ENCODE measurements around the gene CAMTA1. TPM values are rescaled to one million over a fixed set of nuclear protein-coding genes. Genes with fewer than 3 reads are reported as not detected.

CAMTA1 gene
- polyA plus RNA-seq, 1 donor (not counting 4 experiments of a cell fraction or from before 2014, with no cell fraction given), result 51.4 TPM

- H3K9ac ChIP-seq (ENCODE audit: control insufficient read depth, extremely low read depth, insufficient read depth, low read length), result no peak overlapping the region
- DNase-seq (ENCODE audit: low read depth, low spot score) (no peak), FAIRE-seq (no peak)
- dilution Hi-C loops (cut with MboI; ENCODE audit: extremely low pct_ligation_motif_present, low sequenced_read_pairs), result no loop called here
- no peaks in the 10 kb centered on the region for H3K4me1 ChIP-seq (ENCODE audit: control insufficient read depth, extremely low read depth, insufficient read depth, low read length)
- H3K4me2 ChIP-seq (ENCODE audit: control insufficient read depth, extremely low read depth, insufficient read depth, low read depth, low read length), result no peak overlapping the region
- H3K9me3 ChIP-seq (ENCODE audit: control insufficient read depth, low read depth, low read length), result no peaks in the 10 kb centered on the region
- no peaks in the 10 kb centered on the region for H3K79me2 ChIP-seq (ENCODE audit: control insufficient read depth, insufficient read depth, low read length)
- no peak overlapping the region for H2AFZ ChIP-seq (ENCODE audit: control insufficient read depth, low read length)
- H3K27me3 ChIP-seq (ENCODE audit: control insufficient read depth, extremely low read depth, insufficient read depth, low read length), result peaks cover 5% of the 10 kb centered on the region
- no peaks in the 10 kb centered on the region for H3K9me1 ChIP-seq (ENCODE audit: control insufficient read depth, extremely low read depth, insufficient read depth, low read length)
- TF ChIP-seq EZH2 (IDR thresholded peaks at IDR 0.05; ENCODE audit: low read length), result no peak
- TF ChIP-seq CTCF (optimal IDR thresholded peaks at IDR 0.05 in 1 of 3, IDR thresholded peaks at IDR 0.05 in 1 of 3, conservative IDR thresholded peaks at IDR 0.05 in 1 of 3; ENCODE audit: extremely low read depth in 1 of 3, insufficient read depth in 2 of 3, low read length in 3 of 3), result no peak
- no peak overlapping the region for H3K4me3 ChIP-seq (ENCODE audit: control insufficient read depth in 2 of 3, extremely low read depth in 1 of 3, insufficient read depth in 2 of 3, low read depth in 1 of 3, low read length in 3 of 3)
- no peaks in the 10 kb centered on the region for H4K20me1 ChIP-seq (ENCODE audit: control insufficient read depth, extremely low read depth, insufficient read depth, low read length)
- no peaks in the 10 kb centered on the region for H3K36me3 ChIP-seq (ENCODE audit: control insufficient read depth in 2 of 2, extremely low read depth in 1 of 2, insufficient read depth in 2 of 2, low read length in 2 of 2)
- no peak overlapping the region for H3K27ac ChIP-seq (ENCODE audit: control insufficient read depth, insufficient read depth, low read length)
Observed at GRCh38 chr1:7196036-7196911, 411.0 kb downstream of the CAMTA1 start.

GRCh38 chr1:7198664-7199063 is 413.4 kb downstream of the CAMTA1 start:
- H3K79me2 ChIP-seq (ENCODE audit: control insufficient read depth, insufficient read depth, low read length), result no peaks in the 10 kb centered on the region
- no peak overlapping the region for H3K4me3 ChIP-seq (ENCODE audit: control insufficient read depth in 2 of 3, extremely low read depth in 1 of 3, insufficient read depth in 2 of 3, low read depth in 1 of 3, low read length in 3 of 3)
- FAIRE-seq, result no peak
- H3K27me3 ChIP-seq (ENCODE audit: control insufficient read depth, extremely low read depth, insufficient read depth, low read length), result peaks cover 5% of the 10 kb centered on the region
- H2AFZ ChIP-seq (ENCODE audit: control insufficient read depth, low read length), result no peak overlapping the region
- H3K9ac ChIP-seq (ENCODE audit: control insufficient read depth, extremely low read depth, insufficient read depth, low read length), result no peak overlapping the region
- no peak for TF ChIP-seq CTCF (optimal IDR thresholded peaks at IDR 0.05 in 1 of 3, IDR thresholded peaks at IDR 0.05 in 1 of 3, conservative IDR thresholded peaks at IDR 0.05 in 1 of 3; ENCODE audit: extremely low read depth in 1 of 3, insufficient read depth in 2 of 3, low read length in 3 of 3)
- TF ChIP-seq EZH2 (IDR thresholded peaks at IDR 0.05; ENCODE audit: low read length), result no peak
- no peaks in the 10 kb centered on the region for H3K4me1 ChIP-seq (ENCODE audit: control insufficient read depth, extremely low read depth, insufficient read depth, low read length)
- H3K9me1 ChIP-seq (ENCODE audit: control insufficient read depth, extremely low read depth, insufficient read depth, low read length), result no peaks in the 10 kb centered on the region
- no peak for DNase-seq (ENCODE audit: low read depth, low spot score)
- dilution Hi-C loops (cut with MboI; ENCODE audit: extremely low pct_ligation_motif_present, low sequenced_read_pairs), result no loop called here
- no peak overlapping the region for H3K4me2 ChIP-seq (ENCODE audit: control insufficient read depth, extremely low read depth, insufficient read depth, low read depth, low read length)
- no peaks in the 10 kb centered on the region for H3K36me3 ChIP-seq (ENCODE audit: control insufficient read depth in 2 of 2, extremely low read depth in 1 of 2, insufficient read depth in 2 of 2, low read length in 2 of 2)
- no peak overlapping the region for H3K27ac ChIP-seq (ENCODE audit: control insufficient read depth, insufficient read depth, low read length)
- H3K9me3 ChIP-seq (ENCODE audit: control insufficient read depth, low read depth, low read length), result no peaks in the 10 kb centered on the region
- no peaks in the 10 kb centered on the region for H4K20me1 ChIP-seq (ENCODE audit: control insufficient read depth, extremely low read depth, insufficient read depth, low read length)

Measured in keratinocyte (primary cell).